GM20000 (cell line): ENCODE results near the gene PTPRN2.

Experiments
- DNase-seq: peaks from one replicate; pipeline ENCODE4 v3.0.0; 2012; ENCODE audit warnings: low spot score
- CTCF ChIP-seq: IDR thresholded peaks from 2 replicates; pipeline ENCODE4 v1.5.1; 2012; ENCODE audit warnings: mild to moderate bottlenecking, control low read depth; ENCODE audit errors: extremely low read depth, missing control alignments

PTPRN2 gene

GRCh38 chr7:158013085-158013668 lies 574.4 kb downstream of the PTPRN2 start:
- no peak for DNase-seq
- no peak for TF ChIP-seq CTCF

GRCh38 chr7:158011941-158012340 lies 575.7 kb downstream of the PTPRN2 start:
- DNase-seq: no peak
- no peak for TF ChIP-seq CTCF

GRCh38 chr7:158010961-158011693 lies 576.5 kb downstream of the PTPRN2 start:
- no peak for TF ChIP-seq CTCF
- DNase-seq: no peak

- no peak for TF ChIP-seq CTCF
- DNase-seq: no peak
These were observed 577.7 kb downstream of the PTPRN2 start for GRCh38 chr7:158009886-158010285.

GRCh38 chr7:158008267-158008666 lies 579.4 kb downstream of the PTPRN2 start:
- no peak for TF ChIP-seq CTCF
- no peak for DNase-seq

GRCh38 chr7:158007697-158008257 lies 579.8 kb downstream of the PTPRN2 start:
- DNase-seq: no peak
- no peak for TF ChIP-seq CTCF
